D721Med (cell line): ENCODE data around the gene LGALS7.
"Not testable (repeated sequence)": the region's sequence is repeated elsewhere in the genome, so short reads cannot be mapped to it uniquely, and the experiment has no call there.

Experiments used
- DNase-seq: peaks from one replicate; pipeline ENCODE4 v3.0.0; 2011; ENCODE audit warnings: low spot score; ENCODE audit not compliant: insufficient read length
- FAIRE-seq: peaks from 2 replicates; lab custom pipeline; 2011; peaks lifted over from hg19 to GRCh38; lab: Jason Lieb, UNC
- CTCF ChIP-seq: IDR thresholded peaks from 2 replicates; pipeline ENCODE4 v1.5.1; 2012; ENCODE audit warnings: mild to moderate bottlenecking, control low read depth; ENCODE audit not compliant: insufficient read depth; ENCODE audit errors: missing control alignments

LGALS7 gene

GRCh38 chr19:38813323-38813722, 40.0 kb upstream of the LGALS7 start:
- FAIRE-seq (no peak), DNase-seq (no peak)
- TF ChIP-seq CTCF = no peak

- FAIRE-seq (no peak), DNase-seq (no peak)
- no peak for TF ChIP-seq CTCF
Measured at GRCh38 chr19:38812841-38813320, 39.6 kb upstream of the LGALS7 start, which contains the start of gene LGALS4. Gene LGALS4, minus strand, starts transcription at chr19:38812945. Its CDS starts 59 bp downstream, at chr19:38812886.

- FAIRE-seq = no peak
- TF ChIP-seq CTCF = no peak
- no peak for DNase-seq
Measured at GRCh38 chr19:38812009-38812840, 38.9 kb upstream of the LGALS7 start.

GRCh38 chr19:38809592-38810252, 36.4 kb upstream of the LGALS7 start:
- TF ChIP-seq CTCF = no peak
- FAIRE-seq (no peak), DNase-seq (no peak)

GRCh38 chr19:38808741-38809140, 35.4 kb upstream of the LGALS7 start:
- FAIRE-seq = no peak
- TF ChIP-seq CTCF = no peak
- no peak for DNase-seq

- DNase-seq, FAIRE-seq: not testable (repeated sequence)
Measured at GRCh38 chr19:38807374-38808098, 34.2 kb upstream of the LGALS7 start.

GRCh38 chr19:38806371-38806770, 33.1 kb upstream of the LGALS7 start:
- no peak for FAIRE-seq
- TF ChIP-seq CTCF = no peak

More at GRCh38 chr19:38806371-38806770, 33.1 kb upstream of the LGALS7 start:
- DNase-seq = no peak
